ENCODE results near the gene CDK9.

The CDK9 gene

DNA sequence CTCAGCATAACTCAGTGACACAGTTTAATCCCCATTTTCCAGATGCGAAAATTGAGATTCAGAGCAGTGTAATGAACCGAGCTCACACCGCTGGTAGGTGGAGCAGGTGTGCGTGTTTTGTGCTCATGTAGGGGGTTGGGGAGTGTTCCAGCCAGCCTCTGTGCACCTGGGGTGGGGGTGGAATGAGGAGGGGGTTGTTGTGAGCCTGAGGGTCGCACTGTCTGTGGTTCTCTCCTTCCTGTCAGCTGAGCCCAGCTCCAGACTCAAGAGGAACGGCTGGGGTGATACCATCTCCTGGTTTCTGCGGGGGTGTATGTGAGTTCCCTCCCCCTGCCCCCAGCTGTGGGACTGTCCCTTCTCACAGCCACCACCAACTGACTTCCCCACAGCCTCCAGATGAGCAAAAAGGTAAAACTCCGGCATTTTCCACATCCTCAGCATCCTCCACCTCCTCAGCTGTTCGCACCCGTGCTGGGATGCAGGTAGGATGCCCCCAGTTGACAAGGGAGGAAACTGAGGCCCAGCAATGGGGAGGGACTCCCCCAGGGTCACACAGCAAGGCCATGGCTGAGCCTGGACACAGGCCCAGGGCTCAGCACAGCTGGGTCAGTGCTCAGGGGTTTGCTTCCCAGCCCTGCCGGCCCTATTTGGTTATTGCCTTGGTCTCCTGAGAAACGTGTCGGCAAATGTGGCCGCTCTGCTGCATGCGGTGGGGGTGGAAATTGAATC lies 9.5 kb upstream of the CDK9 start:
- H3K4me3 ChIP-seq (ENCODE audit: low read depth, low read length), result peak overlapping the region; percentile 72
- peak; percentile 78 for DNase-seq (ENCODE audit: low read depth)
- TF ChIP-seq, protein P1, sequence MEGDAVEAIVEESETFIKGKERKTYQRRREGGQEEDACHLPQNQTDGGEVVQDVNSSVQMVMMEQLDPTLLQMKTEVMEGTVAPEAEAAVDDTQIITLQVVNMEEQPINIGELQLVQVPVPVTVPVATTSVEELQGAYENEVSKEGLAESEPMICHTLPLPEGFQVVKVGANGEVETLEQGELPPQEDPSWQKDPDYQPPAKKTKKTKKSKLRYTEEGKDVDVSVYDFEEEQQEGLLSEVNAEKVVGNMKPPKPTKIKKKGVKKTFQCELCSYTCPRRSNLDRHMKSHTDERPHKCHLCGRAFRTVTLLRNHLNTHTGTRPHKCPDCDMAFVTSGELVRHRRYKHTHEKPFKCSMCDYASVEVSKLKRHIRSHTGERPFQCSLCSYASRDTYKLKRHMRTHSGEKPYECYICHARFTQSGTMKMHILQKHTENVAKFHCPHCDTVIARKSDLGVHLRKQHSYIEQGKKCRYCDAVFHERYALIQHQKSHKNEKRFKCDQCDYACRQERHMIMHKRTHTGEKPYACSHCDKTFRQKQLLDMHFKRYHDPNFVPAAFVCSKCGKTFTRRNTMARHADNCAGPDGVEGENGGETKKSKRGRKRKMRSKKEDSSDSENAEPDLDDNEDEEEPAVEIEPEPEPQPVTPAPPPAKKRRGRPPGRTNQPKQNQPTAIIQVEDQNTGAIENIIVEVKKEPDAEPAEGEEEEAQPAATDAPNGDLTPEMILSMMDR (IDR thresholded peaks at IDR 0.05; ENCODE audit: low read depth, low read length, missing control alignments), result no peak

DNA sequence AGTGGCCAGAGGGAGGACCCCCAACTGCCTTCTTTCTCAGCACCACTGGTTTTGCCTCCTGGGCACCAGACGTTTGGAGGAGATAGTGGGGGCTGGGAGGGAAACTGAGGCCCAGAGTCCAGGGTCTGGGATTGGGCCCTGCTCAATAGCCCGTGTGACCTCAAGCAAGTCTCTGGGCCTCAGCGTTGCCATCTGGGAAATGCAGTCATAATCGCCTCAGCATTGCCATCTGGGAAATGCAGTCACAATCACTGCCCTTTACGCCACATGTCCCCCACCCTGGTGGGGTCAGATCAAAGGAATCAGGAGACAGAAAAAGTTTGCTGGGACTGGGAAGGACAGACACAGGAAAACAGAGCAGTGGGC lies 8.9 kb upstream of the CDK9 start:
- TF ChIP-seq, protein P1 (IDR thresholded peaks at IDR 0.05; ENCODE audit: low read depth, low read length, missing control alignments), result no peak
- peak overlapping the region; percentile 72 for H3K4me3 ChIP-seq (ENCODE audit: low read depth, low read length)
- DNase-seq (ENCODE audit: low read depth), result no peak

DNA sequence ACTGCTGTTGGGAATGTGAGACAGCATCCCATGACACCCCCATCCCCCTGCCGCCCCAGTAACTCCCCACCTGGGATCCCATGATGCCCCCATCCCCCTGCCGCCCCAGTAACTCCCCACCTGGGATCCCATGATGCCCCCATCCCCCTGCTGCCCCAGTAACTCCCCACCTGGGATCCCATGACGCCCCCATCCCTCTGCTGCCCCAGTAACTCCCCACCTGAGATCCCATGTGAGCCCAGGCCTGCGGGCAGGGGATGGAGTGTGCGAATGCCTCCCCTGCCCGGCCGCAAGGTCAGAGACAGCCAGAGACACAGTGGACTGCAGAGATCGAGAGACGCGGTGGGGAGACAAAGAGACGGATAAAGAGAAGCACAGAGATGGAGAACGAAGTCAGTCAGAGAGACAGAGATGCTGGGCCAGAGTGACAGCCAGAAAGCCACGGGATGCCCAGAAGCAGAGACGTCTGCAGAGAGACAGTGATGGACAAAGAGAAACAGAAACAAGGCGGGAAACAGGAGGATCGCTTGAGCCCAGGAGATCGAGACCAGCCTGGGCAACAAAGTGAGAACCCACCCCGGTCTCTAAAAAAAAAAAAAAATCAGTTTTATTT lies 8.4 kb upstream of the CDK9 start:
- H3K4me3 ChIP-seq (ENCODE audit: low read depth, low read length), result peak overlapping the region; percentile 72
- TF ChIP-seq, protein P1 (IDR thresholded peaks at IDR 0.05; ENCODE audit: low read depth, low read length, missing control alignments), result no peak
- DNase-seq (ENCODE audit: low read depth), result no peak

DNA sequence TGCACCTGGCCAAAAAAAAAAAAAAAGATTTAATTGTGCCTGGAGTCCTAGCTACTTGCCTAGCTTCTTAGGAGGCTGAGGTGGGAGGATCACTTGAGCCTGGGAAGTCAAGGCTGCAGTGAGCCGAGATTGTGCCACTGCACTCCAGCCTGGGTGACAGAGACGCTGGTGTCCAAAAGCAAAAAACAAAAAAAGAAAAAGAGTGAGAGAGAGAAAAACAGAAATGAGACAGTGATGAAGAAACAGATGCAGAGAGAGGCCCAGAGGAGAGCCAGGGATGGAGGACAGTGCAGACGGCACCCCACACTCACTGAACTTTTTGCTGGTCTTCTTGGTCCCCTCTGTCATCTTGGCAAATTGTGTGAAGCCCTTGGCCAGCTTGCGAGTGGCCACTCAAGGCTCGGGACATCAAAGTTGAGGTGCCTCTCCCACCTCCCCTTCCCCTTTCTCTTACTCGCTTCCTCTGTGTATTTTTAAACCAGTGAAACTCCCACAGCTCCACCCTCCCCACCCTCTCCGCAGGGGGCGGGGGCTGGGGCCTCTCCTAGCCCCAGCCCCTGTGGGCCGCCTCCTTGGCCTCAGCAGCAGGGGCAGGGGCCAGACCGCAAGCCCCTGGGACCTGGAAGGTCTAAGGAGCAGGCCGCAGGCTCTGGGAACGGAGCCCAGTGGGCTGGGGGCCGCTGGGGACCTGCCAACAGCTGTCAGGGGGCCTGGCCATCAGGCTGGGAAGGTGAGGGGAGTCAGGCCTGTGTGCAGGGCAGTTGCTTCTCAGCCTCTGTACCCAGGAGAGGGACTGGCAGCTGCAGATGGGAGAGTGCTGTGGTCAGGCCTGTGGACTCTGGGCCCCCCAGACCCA lies 7.3 kb upstream of the CDK9 start, which contains the start of gene SH2D3C:
Gene SH2D3C, minus strand, starts transcription at position 387 of the 856 bp plus-strand sequence. Its CDS starts 39 bp downstream, at position 348.
- DNase-seq (ENCODE audit: low read depth), result no peak
- TF ChIP-seq, protein P1 (IDR thresholded peaks at IDR 0.05; ENCODE audit: low read depth, low read length, missing control alignments), result no peak
- H3K4me3 ChIP-seq (ENCODE audit: low read depth, low read length), result peak within 1 kb of the TSS; percentile 72

DNA sequence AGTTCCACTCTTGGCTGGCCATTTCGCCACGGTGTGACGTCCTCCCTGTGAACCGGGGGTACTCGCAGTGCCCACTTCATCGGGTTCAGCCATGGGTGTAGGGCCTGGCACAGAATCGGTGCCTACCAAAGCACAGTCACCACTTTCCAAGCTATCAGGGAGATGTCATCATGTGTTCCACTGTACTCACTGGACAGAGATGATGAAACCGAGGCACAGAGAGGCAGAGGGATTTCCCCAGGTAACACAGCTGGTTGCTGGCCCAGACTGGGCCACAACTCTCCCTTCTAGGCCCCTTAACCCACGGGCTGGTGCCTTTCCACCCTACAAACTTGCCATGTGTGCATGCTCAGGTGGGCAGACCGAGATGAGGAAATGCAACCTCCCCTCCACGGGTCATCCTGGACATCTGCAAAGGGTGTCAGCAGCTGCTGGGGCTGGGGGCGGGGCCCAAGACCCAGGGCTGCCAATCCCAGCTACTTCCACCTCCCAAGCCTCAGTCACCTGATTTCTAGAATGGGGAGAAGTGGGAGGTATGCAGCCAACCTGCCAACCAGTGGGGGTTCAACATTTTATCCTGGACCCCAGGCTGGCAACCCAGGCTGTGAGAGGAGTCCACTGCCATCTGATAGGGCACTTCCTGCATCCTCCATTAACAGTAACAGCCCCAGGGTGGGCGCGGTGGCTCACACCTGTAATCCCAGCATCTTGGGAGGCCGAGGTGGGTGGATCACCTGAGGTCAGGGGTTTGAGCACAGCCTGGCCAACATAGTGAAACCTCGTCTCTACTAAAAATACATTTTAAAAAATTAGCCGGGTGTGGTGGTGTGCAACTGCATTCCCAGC lies 6.5 kb upstream of the CDK9 start:
- peak overlapping the region; percentile 72 for H3K4me3 ChIP-seq (ENCODE audit: low read depth, low read length)
- peak; percentile 82 for DNase-seq (ENCODE audit: low read depth)
- TF ChIP-seq, protein P1 (IDR thresholded peaks at IDR 0.05; ENCODE audit: low read depth, low read length, missing control alignments), result no peak

Data from GM12864 (cell line).